ENCODE results near the gene TMEM98.

DNA sequence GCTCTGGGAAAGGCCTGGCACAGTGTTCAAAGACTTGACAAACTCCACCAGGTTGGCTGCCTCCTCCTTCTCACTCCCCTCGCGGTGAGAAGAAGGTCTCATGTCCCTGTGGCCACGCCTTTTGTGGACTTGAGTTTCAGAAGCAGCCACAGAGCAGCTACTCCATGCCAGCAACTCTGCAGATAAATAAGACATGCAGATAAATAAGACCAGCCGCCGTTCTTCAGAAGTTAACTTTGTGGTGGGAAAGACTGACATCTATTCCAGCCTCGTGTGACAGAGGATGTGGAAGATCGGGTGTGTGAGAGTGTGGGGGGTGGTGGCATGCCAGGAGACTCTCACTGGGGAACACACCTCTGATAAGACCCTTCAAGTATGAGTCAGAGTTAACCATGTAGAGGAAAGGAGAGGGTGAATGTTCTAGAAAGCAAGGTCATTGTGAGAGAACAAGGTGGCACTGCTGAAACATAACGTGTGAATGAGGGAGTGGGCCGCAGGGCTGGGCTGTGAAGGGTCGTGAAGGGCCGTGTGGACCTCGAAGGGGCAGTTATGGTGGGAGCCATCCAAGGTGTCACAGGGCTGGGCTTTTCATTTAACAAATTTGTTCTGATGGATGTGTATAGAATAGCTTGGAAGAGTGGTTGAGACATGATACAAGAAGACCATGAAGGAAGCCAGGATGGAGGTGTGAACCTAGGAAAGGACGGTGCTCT, 64.5 kb downstream of the TMEM98 start:
- TF ChIP-seq, protein P1, sequence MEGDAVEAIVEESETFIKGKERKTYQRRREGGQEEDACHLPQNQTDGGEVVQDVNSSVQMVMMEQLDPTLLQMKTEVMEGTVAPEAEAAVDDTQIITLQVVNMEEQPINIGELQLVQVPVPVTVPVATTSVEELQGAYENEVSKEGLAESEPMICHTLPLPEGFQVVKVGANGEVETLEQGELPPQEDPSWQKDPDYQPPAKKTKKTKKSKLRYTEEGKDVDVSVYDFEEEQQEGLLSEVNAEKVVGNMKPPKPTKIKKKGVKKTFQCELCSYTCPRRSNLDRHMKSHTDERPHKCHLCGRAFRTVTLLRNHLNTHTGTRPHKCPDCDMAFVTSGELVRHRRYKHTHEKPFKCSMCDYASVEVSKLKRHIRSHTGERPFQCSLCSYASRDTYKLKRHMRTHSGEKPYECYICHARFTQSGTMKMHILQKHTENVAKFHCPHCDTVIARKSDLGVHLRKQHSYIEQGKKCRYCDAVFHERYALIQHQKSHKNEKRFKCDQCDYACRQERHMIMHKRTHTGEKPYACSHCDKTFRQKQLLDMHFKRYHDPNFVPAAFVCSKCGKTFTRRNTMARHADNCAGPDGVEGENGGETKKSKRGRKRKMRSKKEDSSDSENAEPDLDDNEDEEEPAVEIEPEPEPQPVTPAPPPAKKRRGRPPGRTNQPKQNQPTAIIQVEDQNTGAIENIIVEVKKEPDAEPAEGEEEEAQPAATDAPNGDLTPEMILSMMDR (optimal IDR thresholded peaks at IDR 0.05 in 1 of 3, IDR thresholded peaks at IDR 0.05 in 1 of 3, conservative IDR thresholded peaks at IDR 0.05 in 1 of 3; ENCODE audit: extremely low read depth in 1 of 3, insufficient read depth in 2 of 3, low read length in 3 of 3): no peak
- TF ChIP-seq EZH2 (IDR thresholded peaks at IDR 0.05; ENCODE audit: low read length): no peak
